ENCODE results near the gene RIPPLY2.

GRCh38 chr6:83815631-83816272, 37.4 kb upstream of the RIPPLY2 start:
- TF ChIP-seq POLR2A (IDR thresholded peaks at IDR 0.05) (no peak), CTCF (IDR thresholded peaks at IDR 0.05) (no peak)
